HCT116 (cell line): ENCODE data around the gene ALPP. TPM values are rescaled to one million over a fixed set of nuclear protein-coding genes. Genes with fewer than 3 reads are reported as not detected.
"Not testable (repeated sequence)": the region's sequence is repeated elsewhere in the genome, so short reads cannot be mapped to it uniquely, and the experiment has no call there.

Experiments used
- ATAC-seq: fragments of 200-7000 bp; cut with Tn5 transposase; 2 replicates; pipeline ENCODE4 v1.9.1; 2020; ENCODE audit warnings: mild to moderate bottlenecking, moderate library complexity
- BruUV-seq: library from RNA; stranded (reverse); fragments of 400-500 nt; replicated peaks from 2 replicates; lab custom pipeline; 2021; lab: Mats Ljungman, UMichigan
- CTCF ChIA-PET: fragments of 300-600 bp; sonication (Branson Sonifier 250); formaldehyde crosslinking; loops from one replicate; lab custom pipeline; 2021; ENCODE audit warnings: antibody characterized with exemption; lab: Charles Lee
- POLR2A ChIA-PET: fragments of 300-600, 350-600 bp; sonication (Branson Sonifier 250); formaldehyde crosslinking; loops from one replicate; lab custom pipeline; 2021; ENCODE audit warnings: antibody characterized with exemption; lab: Charles Lee
- RAD21 ChIA-PET, 2 experiments: fragments of 300-600 bp; sonication (Branson Sonifier 250); formaldehyde crosslinking; loops; one replicate each; lab custom pipeline; 2023; ENCODE audit warnings: low total read pairs in 2 of 2; ENCODE audit not compliant: uncharacterized antibody in 2 of 2, unreplicated experiment in 2 of 2, low non-redundant PET in 1 of 2; lab: Charles Lee
- DNase-seq: peaks from one replicate; pipeline ENCODE4 v3.0.0-alpha.2; 2010; ENCODE audit warnings: low read depth, low spot score
- H2AFZ ChIP-seq: fragments of 200-600 bp; shearing (Covaris generic), sonication (generic); 2 replicates; pipeline ENCODE4 v1.6.1; 2017; ENCODE audit warnings: low read depth, mixed run types, mixed read lengths, antibody characterized with exemption, low read length; ENCODE audit not compliant: poor library complexity, severe bottlenecking
- H3K27ac ChIP-seq: 2 replicates; pipeline ENCODE4 v1.5.1; 2012; ENCODE audit warnings: low read depth, low read length
- H3K27me3 ChIP-seq: fragments of 200-600 bp; sonication (generic); 2 replicates; pipeline ENCODE4 v1.6.1; 2016; ENCODE audit warnings: mixed run types, low read length, mixed read lengths; ENCODE audit not compliant: insufficient read depth
- H3K36me3 ChIP-seq, 2 experiments: fragments of 200-500 bp in 1 of 2; fragments of 200-600 bp in 1 of 2; sonication (Bioruptor generic) in 1 of 2; sonication (generic) in 1 of 2; 2 replicates each; pipeline versions ENCODE4 v1.5.1 to v1.6.1; 2014 to 2016; ENCODE audit warnings: low read length in 2 of 2, inconsistent platforms in 1 of 2, mixed read lengths in 1 of 2, mixed run types in 1 of 2; ENCODE audit not compliant: insufficient read depth in 2 of 2, control insufficient read depth in 1 of 2
- H3K4me1 ChIP-seq, 2 experiments: fragments of 200-600 bp in 1 of 2; sonication (generic) in 1 of 2; 2 replicates each; pipeline versions ENCODE4 v1.5.1 to v1.6.1; 2012 to 2017; ENCODE audit warnings: low read length in 2 of 2, inconsistent platforms in 1 of 2, mild to moderate bottlenecking in 1 of 2, mixed read lengths in 1 of 2, mixed run types in 1 of 2, moderate library complexity in 1 of 2; ENCODE audit not compliant: insufficient read depth in 2 of 2, control insufficient read depth in 1 of 2
- H3K4me2 ChIP-seq: fragments of 200-600 bp; sonication (generic); 2 replicates; pipeline ENCODE4 v1.6.1; 2017; ENCODE audit warnings: mixed run types, low read length, mixed read lengths
- H3K4me3 ChIP-seq, 2 experiments: fragments of 200-600 bp in 1 of 2; sonication (generic) in 1 of 2; replicated peaks in 1 of 2; 2 replicates each; pipeline ENCODE4 v1.5.1; 2011 to 2016; ENCODE audit warnings: low read length in 2 of 2, control low read depth in 1 of 2, low read depth in 1 of 2, mild to moderate bottlenecking in 1 of 2, mixed read lengths in 1 of 2, mixed run types in 1 of 2
- H3K79me2 ChIP-seq: fragments of 200-600 bp; sonication (generic); 2 replicates; pipeline ENCODE4 v1.6.1; 2017; ENCODE audit warnings: mild to moderate bottlenecking, mixed run types, low read length, moderate library complexity, mixed read lengths; ENCODE audit not compliant: insufficient read depth
- H3K9ac ChIP-seq: fragments of 200-600 bp; sonication (generic); 2 replicates; pipeline ENCODE4 v1.6.1; 2016; ENCODE audit warnings: low read length, mixed read lengths
- H3K9me2 ChIP-seq: fragments of 200-600 bp; sonication (generic), shearing (Covaris generic); 2 replicates; pipeline ENCODE4 v1.6.1; 2017; ENCODE audit warnings: mixed run types, mild to moderate bottlenecking, moderate library complexity; ENCODE audit not compliant: insufficient read depth
- H3K9me3 ChIP-seq, 2 experiments: fragments of 200-500 bp in 1 of 2; fragments of 200-600 bp in 1 of 2; sonication (Bioruptor generic) in 1 of 2; sonication (generic) in 1 of 2; 2 replicates each; pipeline ENCODE4 v1.6.1; 2014 to 2017; ENCODE audit warnings: low read length in 2 of 2, mixed read lengths in 2 of 2, inconsistent platforms in 1 of 2, low read depth in 1 of 2, mild to moderate bottlenecking in 1 of 2, mixed run types in 1 of 2, moderate library complexity in 1 of 2; ENCODE audit not compliant: control insufficient read depth in 1 of 2, insufficient read depth in 1 of 2
- H4K20me1 ChIP-seq: fragments of 200-600 bp; sonication (generic), shearing (Covaris generic); 2 replicates; pipeline ENCODE4 v1.6.1; 2017; ENCODE audit warnings: mixed run types, mild to moderate bottlenecking, moderate library complexity; ENCODE audit not compliant: insufficient read depth
- ATF3 ChIP-seq: IDR thresholded peaks from 2 replicates; pipeline ENCODE4 v1.6.1; 2012
- CEBPB ChIP-seq: IDR thresholded peaks from 2 replicates; pipeline ENCODE4 v1.6.1; 2012; ENCODE audit warnings: low read depth
- EZH2 ChIP-seq: fragments of 200-600 bp; sonication (generic); IDR thresholded peaks from 2 replicates; pipeline ENCODE4 v1.6.1; 2017; ENCODE audit warnings: antibody characterized with exemption, mixed run types
- JUND ChIP-seq: IDR thresholded peaks from 2 replicates; pipeline ENCODE4 v1.6.1; 2012
- REST ChIP-seq: IDR thresholded peaks from 2 replicates; pipeline ENCODE4 v1.6.1; 2012; ENCODE audit warnings: low read depth
- SRF ChIP-seq: IDR thresholded peaks from 2 replicates; pipeline ENCODE4 v1.6.1; 2012; ENCODE audit warnings: low read depth
- TCF7L2 ChIP-seq: IDR thresholded peaks from 2 replicates; pipeline ENCODE4 v1.7.0; 2011; ENCODE audit warnings: borderline replicate concordance, inconsistent platforms; ENCODE audit not compliant: insufficient read depth, insufficient read length; ENCODE audit errors: extremely low read depth
- ZFX ChIP-seq: fragments of 450-650 bp; IDR thresholded peaks from 2 replicates; pipeline ENCODE4 v1.6.1; 2017
- ZNF274 ChIP-seq: fragments of 200-500 bp; sonication (Bioruptor generic); IDR thresholded peaks from 2 replicates; pipeline ENCODE4 v1.6.1; 2014; ENCODE audit warnings: mild to moderate bottlenecking, low read depth, low read length, inconsistent platforms
- intact Hi-C: fragments of 100-400 bp; cut with micrococcal nuclease; formaldehyde crosslinking; loops from 2 replicates; pipeline ENCODE4 v1.10.0; 2022
- total RNA-seq: library from RNA; stranded (reverse); gene quantifications from one replicate; pipeline ENCODE4 v1.2.1, GENCODE V29; 2021; ENCODE audit not compliant: unreplicated experiment

Gene ALPP
- total RNA-seq, 1 experiment from 2014 or later = 0.34 TPM

DNA sequence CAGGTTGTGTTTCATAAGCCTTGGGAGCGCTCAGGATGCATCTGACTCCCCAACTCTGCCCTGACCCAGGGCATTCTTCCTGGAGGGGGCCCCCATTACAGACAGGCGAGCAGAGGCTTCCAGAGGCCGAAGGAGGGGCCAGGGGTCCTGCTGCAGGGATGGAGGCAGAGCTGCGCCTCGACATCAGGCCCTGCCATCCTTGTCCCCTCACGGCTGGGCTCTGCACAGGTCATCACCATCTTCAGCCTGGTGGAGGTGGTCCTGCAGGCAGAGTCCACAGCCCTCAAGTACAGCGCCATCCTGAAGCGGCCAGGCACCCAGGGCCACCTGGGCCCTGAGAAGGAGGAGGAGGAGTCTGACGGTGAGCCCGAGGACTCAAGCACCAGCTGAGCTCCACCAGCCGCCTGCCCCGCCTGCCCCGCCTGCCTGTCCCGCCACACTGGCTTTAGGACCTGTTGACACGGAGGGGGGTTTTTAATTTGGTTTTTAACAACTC is 42.3 kb upstream of the ALPP start:
- intact Hi-C loops = no loop called here
- H3K27ac ChIP-seq = no peak overlapping the region
- no peak overlapping the region for H2AFZ ChIP-seq
- DNase-seq (no peak), ATAC-seq (no peak)
- H3K4me1 ChIP-seq = no peaks in the 10 kb centered on the region
- no peak overlapping the region for H3K9ac ChIP-seq
- H3K4me3 ChIP-seq = no peak overlapping the region
- POLR2A ChIA-PET = no interaction called here
- no peaks in the 10 kb centered on the region for H3K9me3 ChIP-seq
- no peak overlapping the region for H3K4me2 ChIP-seq
- H4K20me1 ChIP-seq = no peaks in the 10 kb centered on the region
- no peaks in the 10 kb centered on the region for H3K9me2 ChIP-seq
- RAD21 ChIA-PET = no interaction called here
- H3K79me2 ChIP-seq = no peaks in the 10 kb centered on the region
- no peaks in the 10 kb centered on the region for H3K36me3 ChIP-seq
- BruUV-seq = no TSS peak
- CTCF ChIA-PET = no interaction called here
- TF ChIP-seq ZNF274 (no peak), ZFX (no peak), SRF (no peak)
- no peaks in the 10 kb centered on the region for H3K27me3 ChIP-seq

GRCh38 chr2:232336981-232337720 is 41.4 kb upstream of the ALPP start:
- Histone ChIP-seq H4K20me1 (no peaks in the 10 kb centered on the region), H3K27me3 (no peaks in the 10 kb centered on the region), H3K36me3 (no peaks in the 10 kb centered on the region), H3K9me3 (no peaks in the 10 kb centered on the region), H3K4me2 (no peak overlapping the region), H3K27ac (no peak overlapping the region), H3K9ac (no peak overlapping the region), H3K4me3 (no peak overlapping the region), H3K9me2 (no peaks in the 10 kb centered on the region), H3K4me1 (no peaks in the 10 kb centered on the region), H3K79me2 (no peaks in the 10 kb centered on the region), H2AFZ (no peak overlapping the region)
- BruUV-seq = no TSS peak
- DNase-seq (no peak), ATAC-seq (no peak)
- TF ChIP-seq ATF3 = no peak
- no peak for TF ChIP-seq JUND
- TF ChIP-seq EZH2 = no peak
- TF ChIP-seq CEBPB = no peak
- TF ChIP-seq SRF = no peak
- TF ChIP-seq TCF7L2 = no peak
- no peak for TF ChIP-seq REST
- CTCF ChIA-PET = no interaction called here
- intact Hi-C loops = no loop called here
- RAD21 ChIA-PET = no interaction called here
- POLR2A ChIA-PET = no interaction called here

DNA sequence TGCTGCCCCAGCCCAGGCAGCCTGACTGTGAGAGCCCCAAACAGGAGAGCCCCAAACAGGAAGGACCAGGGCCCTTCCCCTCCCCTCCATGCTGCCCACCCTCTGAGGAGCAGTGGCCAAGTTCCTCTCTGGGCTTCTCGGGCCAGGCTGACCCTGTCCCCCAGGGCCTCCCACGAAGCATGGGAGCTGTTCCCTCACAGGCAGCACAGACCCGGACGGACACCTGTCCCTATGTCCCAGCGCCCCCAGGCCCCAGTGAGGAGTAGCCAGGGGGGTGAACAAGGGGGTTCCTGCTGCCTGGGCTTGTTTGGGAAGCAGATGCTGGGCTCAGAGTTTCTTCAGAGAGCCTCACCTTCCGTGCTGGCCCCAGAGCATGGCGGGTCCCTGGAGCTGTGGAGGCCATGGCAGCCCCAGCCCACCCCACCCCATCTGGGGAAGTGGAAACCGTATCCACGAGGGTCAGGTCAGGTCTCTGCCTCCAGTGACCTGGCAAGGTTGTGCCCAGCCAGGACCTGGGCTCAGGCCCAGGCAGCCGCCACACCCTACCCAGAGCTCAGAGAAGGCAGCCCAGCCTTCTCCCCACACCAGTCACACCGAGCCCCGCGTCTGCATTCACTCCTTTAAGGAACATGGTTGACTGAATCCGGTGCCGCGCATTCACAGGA is 40.3 kb upstream of the ALPP start:
- ATAC-seq, DNase-seq, H3K4me2 ChIP-seq, CTCF ChIA-PET, H3K27ac ChIP-seq, POLR2A ChIA-PET, H2AFZ ChIP-seq, H3K36me3 ChIP-seq, H3K79me2 ChIP-seq, RAD21 ChIA-PET, intact Hi-C loops, BruUV-seq, H4K20me1 ChIP-seq, H3K27me3 ChIP-seq, H3K4me1 ChIP-seq, H3K4me3 ChIP-seq, H3K9me3 ChIP-seq, H3K9me2 ChIP-seq, H3K9ac ChIP-seq: not testable (repeated sequence)
